Endothelial cell (in vitro differentiated cells): ENCODE data around the gene JAGN1. TPM values are rescaled to one million over a fixed set of nuclear protein-coding genes. Genes with fewer than 3 reads are reported as not detected.

Experiments
- DNase-seq: peaks from one replicate; pipeline ENCODE4 v3.0.0; 2021; ENCODE audit warnings: low spot score
- H3K27ac Mint-ChIP-seq: one replicate; pipeline ENCODE4 v1.8.0; 2021; ENCODE audit warnings: mixed read lengths, inconsistent platforms; ENCODE audit not compliant: unreplicated experiment
- H3K27me3 Mint-ChIP-seq: one replicate; pipeline ENCODE4 v1.8.0; 2021; ENCODE audit warnings: mild to moderate bottlenecking, moderate library complexity, mixed read lengths, inconsistent platforms; ENCODE audit not compliant: unreplicated experiment
- H3K36me3 Mint-ChIP-seq: one replicate; pipeline ENCODE4 v1.8.0; 2021; ENCODE audit warnings: mild to moderate bottlenecking, low read depth, mixed read lengths, inconsistent platforms; ENCODE audit not compliant: unreplicated experiment
- H3K4me1 Mint-ChIP-seq: one replicate; pipeline ENCODE4 v1.8.0; 2021; ENCODE audit warnings: mild to moderate bottlenecking, mixed read lengths, inconsistent platforms; ENCODE audit not compliant: unreplicated experiment
- H3K4me3 Mint-ChIP-seq: one replicate; pipeline ENCODE4 v1.8.0; 2021; ENCODE audit warnings: mild to moderate bottlenecking, mixed read lengths, inconsistent platforms; ENCODE audit not compliant: unreplicated experiment
- H3K9me3 Mint-ChIP-seq: one replicate; pipeline ENCODE4 v1.8.0; 2021; ENCODE audit warnings: mixed read lengths, inconsistent platforms; ENCODE audit not compliant: unreplicated experiment
- total RNA-seq: library from RNA; stranded (reverse); fragmentation: NEBNext Ultra II Directional; extraction: Animal tissue kit (Norgen Biotek cat#: 25700); gene quantifications from one replicate; pipeline ENCODE4 v1.2.1, GENCODE V29; 2021; ENCODE audit not compliant: unreplicated experiment
- TF ChIP-seq, protein P1 (sequence below): fragments of 200-600 bp; sonication (generic); IDR thresholded peaks from one replicate; pipeline ENCODE4 v1.5.0; 2021; ENCODE audit warnings: antibody characterized with exemption; ENCODE audit not compliant: unreplicated experiment

The JAGN1 gene
- total RNA-seq, 1 donor from 2014 or later = 26.6 TPM

DNA sequence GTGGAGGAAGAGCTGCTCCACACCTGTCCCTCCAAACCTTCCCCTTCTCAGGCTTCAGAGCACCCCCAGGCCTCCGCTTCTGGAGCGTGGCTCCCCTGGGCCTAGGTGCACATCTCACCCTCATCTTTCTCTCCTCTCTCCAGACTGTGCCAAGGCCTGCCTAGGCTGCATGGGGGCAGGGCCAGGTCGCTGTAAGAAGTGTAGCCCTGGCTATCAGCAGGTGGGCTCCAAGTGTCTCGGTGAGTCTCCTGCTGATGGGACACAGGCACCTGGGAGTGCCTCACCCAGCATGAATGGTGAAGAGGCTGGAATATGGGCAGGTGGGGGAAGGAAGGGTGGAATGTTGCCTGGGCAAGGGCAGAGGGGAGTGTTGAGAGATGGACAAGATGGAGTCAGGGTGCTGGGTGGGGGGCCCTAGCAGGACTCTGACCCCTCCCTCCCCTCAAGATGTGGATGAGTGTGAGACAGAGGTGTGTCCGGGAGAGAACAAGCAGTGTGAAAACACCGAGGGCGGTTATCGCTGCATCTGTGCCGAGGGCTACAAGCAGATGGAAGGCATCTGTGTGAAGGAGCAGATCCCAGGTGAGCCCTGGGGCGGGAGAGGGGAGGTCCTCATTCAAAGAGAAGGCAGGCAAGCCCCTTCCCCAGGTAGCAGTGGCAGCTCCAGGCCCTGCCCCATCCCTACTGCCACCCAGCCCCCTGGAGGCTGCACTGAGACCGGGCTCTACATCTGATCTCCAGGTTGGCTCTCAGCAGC, 52.7 kb downstream of the JAGN1 start:
- Mint-ChIP-seq H3K4me3 (no peak overlapping the region), H3K36me3 (peaks cover 13% of the 10 kb centered on the region), H3K27me3 (peaks cover 19% of the 10 kb centered on the region), H3K4me1 (peaks cover 4% of the 10 kb centered on the region), H3K27ac (no peak overlapping the region), H3K9me3 (no peaks in the 10 kb centered on the region)
- TF ChIP-seq, protein P1, sequence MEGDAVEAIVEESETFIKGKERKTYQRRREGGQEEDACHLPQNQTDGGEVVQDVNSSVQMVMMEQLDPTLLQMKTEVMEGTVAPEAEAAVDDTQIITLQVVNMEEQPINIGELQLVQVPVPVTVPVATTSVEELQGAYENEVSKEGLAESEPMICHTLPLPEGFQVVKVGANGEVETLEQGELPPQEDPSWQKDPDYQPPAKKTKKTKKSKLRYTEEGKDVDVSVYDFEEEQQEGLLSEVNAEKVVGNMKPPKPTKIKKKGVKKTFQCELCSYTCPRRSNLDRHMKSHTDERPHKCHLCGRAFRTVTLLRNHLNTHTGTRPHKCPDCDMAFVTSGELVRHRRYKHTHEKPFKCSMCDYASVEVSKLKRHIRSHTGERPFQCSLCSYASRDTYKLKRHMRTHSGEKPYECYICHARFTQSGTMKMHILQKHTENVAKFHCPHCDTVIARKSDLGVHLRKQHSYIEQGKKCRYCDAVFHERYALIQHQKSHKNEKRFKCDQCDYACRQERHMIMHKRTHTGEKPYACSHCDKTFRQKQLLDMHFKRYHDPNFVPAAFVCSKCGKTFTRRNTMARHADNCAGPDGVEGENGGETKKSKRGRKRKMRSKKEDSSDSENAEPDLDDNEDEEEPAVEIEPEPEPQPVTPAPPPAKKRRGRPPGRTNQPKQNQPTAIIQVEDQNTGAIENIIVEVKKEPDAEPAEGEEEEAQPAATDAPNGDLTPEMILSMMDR = no peak
- DNase-seq = no peak

Other genes starting within 250 kb of the JAGN1 start
- 65.0 TPM for gene MTMR14, start 241.1 kb upstream of the JAGN1 start, total RNA-seq
- 0.31 TPM for gene CPNE9, start 186.8 kb upstream of the JAGN1 start, total RNA-seq
- gene BRPF1, start 158.9 kb upstream of the JAGN1 start, total RNA-seq = 40.6 TPM
- gene OGG1, start 140.7 kb upstream of the JAGN1 start, total RNA-seq = 22.2 TPM
- gene CAMK1, start 120.7 kb upstream of the JAGN1 start, total RNA-seq = 6.0 TPM
- 35.4 TPM for gene TADA3, start 98.1 kb upstream of the JAGN1 start, total RNA-seq
- 203 TPM for gene ARPC4, start 97.5 kb upstream of the JAGN1 start, total RNA-seq
- 34.4 TPM for gene TTLL3, start 80.3 kb upstream of the JAGN1 start, total RNA-seq
- 43.5 TPM for gene RPUSD3, start 46.6 kb upstream of the JAGN1 start, total RNA-seq
- gene CIDEC, start 10.4 kb upstream of the JAGN1 start, total RNA-seq = not detected
- gene IL17RE, start 12.2 kb downstream of the JAGN1 start, total RNA-seq = 0.74 TPM
- gene IL17RC, start 26.5 kb downstream of the JAGN1 start, total RNA-seq = 17.5 TPM
- gene CRELD1, start 43.2 kb downstream of the JAGN1 start, total RNA-seq = 30.7 TPM
- 1.9 TPM for gene PRRT3, start 61.8 kb downstream of the JAGN1 start, total RNA-seq
- 45.4 TPM for gene EMC3, start 96.2 kb downstream of the JAGN1 start, total RNA-seq
- gene FANCD2, start 135.8 kb downstream of the JAGN1 start, total RNA-seq = 14.5 TPM
- not detected for gene FANCD2OS, start 217.6 kb downstream of the JAGN1 start, total RNA-seq
- 203 TPM for gene BRK1, start 225.1 kb downstream of the JAGN1 start, total RNA-seq